Gastroesophageal sphincter (tissue), 3 donors: ENCODE data around the gene MCM10.

Experiments used
- CTCF ChIP-seq, 4 experiments: fragments of 200-600 bp in 2 of 4; fragments of 450-650 bp in 2 of 4; sonication (generic) in 1 of 4; IDR thresholded peaks; one replicate each; pipeline ENCODE4 v1.5.1; 2017 to 2019; ENCODE audit warnings: antibody characterized with exemption in 4 of 4, mild to moderate bottlenecking in 2 of 4, moderate library complexity in 2 of 4
- POLR2A ChIP-seq, 2 donors: fragments of 450-650 bp; IDR thresholded peaks; one replicate each; pipeline ENCODE4 v1.6.1; 2017; ENCODE audit warnings: antibody characterized with exemption in 2 of 2, mild to moderate bottlenecking in 2 of 2, moderate library complexity in 1 of 2
- POLR2AphosphoS5 ChIP-seq: sonication (generic); formaldehyde crosslinking; IDR thresholded peaks from one replicate; pipeline ENCODE4 v1.6.1; 2017; ENCODE audit warnings: antibody characterized with exemption

- TF ChIP-seq CTCF (IDR thresholded peaks at IDR 0.05) (no peak), POLR2A (IDR thresholded peaks at IDR 0.05) (no peak), POLR2AphosphoS5 (no peak)
Measured at GRCh38 chr10:13256627-13257026, 95.3 kb downstream of the MCM10 start.
